Trophoblast cell (in vitro differentiated cells and primary cell): Measurements from ENCODE around the gene TBL1X.

Experiments
- DNase-seq, 2 donors: peaks; one replicate each; pipeline ENCODE4 v3.0.0-alpha.2; 2016
- H2AFZ ChIP-seq: 2 replicates; pipeline ENCODE4 v1.6.1; 2013; ENCODE audit warnings: low read length, moderate library complexity, mild to moderate bottlenecking; ENCODE audit not compliant: insufficient read depth, poor library complexity
- H2AK5ac ChIP-seq: 2 replicates; pipeline ENCODE4 v1.6.1; 2013; ENCODE audit warnings: mild to moderate bottlenecking, low read length
- H2BK120ac ChIP-seq: 2 replicates; pipeline ENCODE4 v1.6.1; 2013; ENCODE audit warnings: low read length, mild to moderate bottlenecking, moderate library complexity; ENCODE audit not compliant: insufficient read depth, poor library complexity
- H2BK12ac ChIP-seq: 2 replicates; pipeline ENCODE4 v1.6.1; 2013; ENCODE audit warnings: mild to moderate bottlenecking, low read length, moderate library complexity
- H2BK5ac ChIP-seq: 2 replicates; pipeline ENCODE4 v1.6.1; 2013; ENCODE audit warnings: low read length, low read depth, moderate library complexity, mild to moderate bottlenecking; ENCODE audit not compliant: poor library complexity
- H3K14ac ChIP-seq: 2 replicates; pipeline ENCODE4 v1.6.1; 2013; ENCODE audit warnings: mild to moderate bottlenecking, low read length
- H3K18ac ChIP-seq: 2 replicates; pipeline ENCODE4 v1.6.1; 2013; ENCODE audit warnings: mild to moderate bottlenecking, low read length
- H3K23ac ChIP-seq: 2 replicates; pipeline ENCODE4 v1.6.1; 2013; ENCODE audit warnings: low read length
- H3K27ac ChIP-seq: 2 replicates; pipeline ENCODE4 v1.5.1; 2013; ENCODE audit warnings: low read depth, mild to moderate bottlenecking, inconsistent platforms, low read length, moderate library complexity
- H3K27me3 ChIP-seq: 2 replicates; pipeline ENCODE4 v1.6.1; 2013; ENCODE audit warnings: inconsistent platforms, mild to moderate bottlenecking, low read length, moderate library complexity; ENCODE audit not compliant: insufficient read depth
- H3K36me3 ChIP-seq, 2 experiments: 1 replicate in 1 of 2; 2 replicates in 1 of 2; pipeline ENCODE4 v1.6.1; 2013; ENCODE audit warnings: low read length in 2 of 2, mild to moderate bottlenecking in 2 of 2, moderate library complexity in 1 of 2; ENCODE audit not compliant: insufficient read depth in 2 of 2, control insufficient read depth in 1 of 2
- H3K4ac ChIP-seq: 2 replicates; pipeline ENCODE4 v1.6.1; 2013; ENCODE audit warnings: low read depth, mild to moderate bottlenecking, low read length, moderate library complexity
- H3K4me1 ChIP-seq, 2 experiments: 1 replicate in 1 of 2; 2 replicates in 1 of 2; pipeline ENCODE4 v1.6.1; 2013; ENCODE audit warnings: low read length in 2 of 2, mild to moderate bottlenecking in 2 of 2, moderate library complexity in 1 of 2; ENCODE audit not compliant: insufficient read depth in 2 of 2, control insufficient read depth in 1 of 2
- H3K4me2 ChIP-seq: 2 replicates; pipeline ENCODE4 v1.6.1; 2013; ENCODE audit warnings: inconsistent platforms, mild to moderate bottlenecking, low read length, moderate library complexity
- H3K4me3 ChIP-seq: 2 replicates; pipeline ENCODE4 v1.5.1; 2013; ENCODE audit warnings: mild to moderate bottlenecking, low read depth, low read length, inconsistent platforms
- H3K79me1 ChIP-seq: one replicate; pipeline ENCODE4 v1.6.1; 2013; ENCODE audit warnings: low read length
- H3K79me2 ChIP-seq: 2 replicates; pipeline ENCODE4 v1.6.1; 2013; ENCODE audit warnings: low read length, mild to moderate bottlenecking; ENCODE audit not compliant: control insufficient read depth, insufficient read depth, poor library complexity
- H3K9ac ChIP-seq: 2 replicates; pipeline ENCODE4 v1.6.1; 2013; ENCODE audit warnings: mild to moderate bottlenecking, low read length
- H3K9me3 ChIP-seq: 2 replicates; pipeline ENCODE4 v1.6.1; 2013; ENCODE audit warnings: low read depth, mild to moderate bottlenecking, control low read depth, inconsistent platforms, low read length; ENCODE audit not compliant: insufficient read depth
- H4K12ac ChIP-seq: 2 replicates; pipeline ENCODE4 v1.6.1; 2013; ENCODE audit warnings: low read depth, mild to moderate bottlenecking, low read length, moderate library complexity
- H4K8ac ChIP-seq: 2 replicates; pipeline ENCODE4 v1.6.1; 2013; ENCODE audit warnings: low read depth, mild to moderate bottlenecking, low read length, moderate library complexity
- H4K91ac ChIP-seq: one replicate; pipeline ENCODE4 v1.6.1; 2013; ENCODE audit warnings: low read depth, mild to moderate bottlenecking, low read length, moderate library complexity
- WGBS: extraction: QIAGEN DNeasy Blood & Tissue Kit; methylation state at CpG from one replicate; pipeline ENCODE4 v1.1.7; 2013; ENCODE audit warnings: missing lambda C conversion rate; ENCODE audit not compliant: insufficient read length, insufficient coverage; ENCODE audit errors: extremely low coverage; 5-methylcytosine and 5-hydroxymethylcytosine counted together

The TBL1X gene

GRCh38 chrX:9662148-9662547, 197.3 kb downstream of the TBL1X start:
- Histone ChIP-seq H3K36me3 (peaks cover 1 to 4% of the 10 kb centered on the region in 2 experiments), H3K18ac (no peak overlapping the region), H4K91ac (no peak overlapping the region), H3K79me2 (no peaks in the 10 kb centered on the region), H4K12ac (no peak overlapping the region), H3K14ac (no peak overlapping the region), H2AK5ac (no peak overlapping the region), H2BK120ac (no peak overlapping the region), H3K4me1 (peaks cover 0 to 3% of the 10 kb centered on the region in 2 experiments), H3K4me3 (no peak overlapping the region), H3K9ac (no peak overlapping the region), H4K8ac (no peak overlapping the region), H2BK5ac (no peak overlapping the region), H3K9me3 (no peaks in the 10 kb centered on the region), H3K79me1 (peaks cover 2% of the 10 kb centered on the region), H3K27me3 (no peaks in the 10 kb centered on the region), H3K27ac (no peak overlapping the region), H3K4ac (no peak overlapping the region), H2BK12ac (no peak overlapping the region), H2AFZ (no peak overlapping the region), H3K23ac (no peak overlapping the region), H3K4me2 (no peak overlapping the region)
- no peak for DNase-seq
- WGBS, result no CpG with 5 or more reads among the region's 4 CpGs

GRCh38 chrX:9663216-9663615, 198.4 kb downstream of the TBL1X start:
- DNase-seq, result no peak
- no CpG with 5 or more reads among the region's 6 CpGs for WGBS

GRCh38 chrX:9664224-9664623, 199.4 kb downstream of the TBL1X start:
- no peak overlapping the region for H3K14ac ChIP-seq
- no peak for DNase-seq

More at GRCh38 chrX:9663216-9663615, 198.4 kb downstream of the TBL1X start:
- Histone ChIP-seq H3K27ac (no peak overlapping the region), H2BK12ac (no peak overlapping the region), H3K18ac (no peak overlapping the region), H4K91ac (no peak overlapping the region), H3K79me1 (peaks cover 2% of the 10 kb centered on the region), H2BK5ac (no peak overlapping the region), H4K12ac (no peak overlapping the region), H2AK5ac (no peak overlapping the region), H3K14ac (no peak overlapping the region), H2AFZ (no peak overlapping the region), H3K9ac (no peak overlapping the region), H3K4ac (no peak overlapping the region), H3K23ac (no peak overlapping the region), H3K4me3 (no peak overlapping the region), H3K4me1 (peaks cover 0 to 3% of the 10 kb centered on the region in 2 experiments), H2BK120ac (no peak overlapping the region), H4K8ac (no peak overlapping the region), H3K36me3 (peaks cover 0 to 4% of the 10 kb centered on the region in 2 experiments), H3K27me3 (no peaks in the 10 kb centered on the region), H3K9me3 (no peaks in the 10 kb centered on the region), H3K79me2 (no peaks in the 10 kb centered on the region), H3K4me2 (no peak overlapping the region)

GRCh38 chrX:9665113-9665512, 200.3 kb downstream of the TBL1X start:
- H3K4me1 ChIP-seq, result no peaks in the 10 kb centered on the region
- H4K8ac ChIP-seq, result no peak overlapping the region
- H2BK12ac ChIP-seq, result no peak overlapping the region
- no peak overlapping the region for H2BK120ac ChIP-seq
- peaks cover 0 to 2% of the 10 kb centered on the region in 2 experiments for H3K36me3 ChIP-seq
- no peaks in the 10 kb centered on the region for H3K79me2 ChIP-seq
- no peak overlapping the region for H3K18ac ChIP-seq
- no peak overlapping the region for H3K4me3 ChIP-seq
- no peak overlapping the region for H3K23ac ChIP-seq
- no peak overlapping the region for H2AFZ ChIP-seq
- H2BK5ac ChIP-seq, result no peak overlapping the region
- H3K4me2 ChIP-seq, result no peak overlapping the region
- H3K9me3 ChIP-seq, result no peaks in the 10 kb centered on the region
- H3K79me1 ChIP-seq, result no peaks in the 10 kb centered on the region
- no peak overlapping the region for H3K9ac ChIP-seq
- no CpG with 5 or more reads among the region's 4 CpGs for WGBS
- no peak overlapping the region for H4K91ac ChIP-seq
- no peak overlapping the region for H3K27ac ChIP-seq
- no peaks in the 10 kb centered on the region for H3K27me3 ChIP-seq
- H3K4ac ChIP-seq, result no peak overlapping the region
- H3K14ac ChIP-seq, result no peak overlapping the region
- no peak for DNase-seq
- no peak overlapping the region for H2AK5ac ChIP-seq
- no peak overlapping the region for H4K12ac ChIP-seq

More at GRCh38 chrX:9664224-9664623, 199.4 kb downstream of the TBL1X start:
- H4K91ac ChIP-seq, result no peak overlapping the region
- H3K4me2 ChIP-seq, result no peak overlapping the region
- WGBS, result no CpG with 5 or more reads among the region's 6 CpGs
- H4K8ac ChIP-seq, result no peak overlapping the region
- no peak overlapping the region for H2AK5ac ChIP-seq
- H3K36me3 ChIP-seq, result peaks cover 0 to 4% of the 10 kb centered on the region in 2 experiments
- H3K4me3 ChIP-seq, result no peak overlapping the region
- H3K79me2 ChIP-seq, result no peaks in the 10 kb centered on the region
- no peaks in the 10 kb centered on the region for H3K27me3 ChIP-seq
- no peak overlapping the region for H3K4ac ChIP-seq
- H2AFZ ChIP-seq, result no peak overlapping the region
- H2BK5ac ChIP-seq, result no peak overlapping the region
- peaks cover 0 to under 1% of the 10 kb centered on the region in 2 experiments for H3K4me1 ChIP-seq
- H3K18ac ChIP-seq, result no peak overlapping the region
- no peaks in the 10 kb centered on the region for H3K9me3 ChIP-seq
- no peak overlapping the region for H4K12ac ChIP-seq
- no peak overlapping the region for H2BK120ac ChIP-seq
- no peak overlapping the region for H2BK12ac ChIP-seq
- no peak overlapping the region for H3K23ac ChIP-seq
- no peak overlapping the region for H3K27ac ChIP-seq
- no peak overlapping the region for H3K9ac ChIP-seq
- H3K79me1 ChIP-seq, result peaks cover 2% of the 10 kb centered on the region
